Measurements from ENCODE around the gene FOXD3.
"Not testable (repeated sequence)": the region's sequence is repeated elsewhere in the genome, so short reads cannot be mapped to it uniquely, and the experiment has no call there.

FOXD3 gene

DNA sequence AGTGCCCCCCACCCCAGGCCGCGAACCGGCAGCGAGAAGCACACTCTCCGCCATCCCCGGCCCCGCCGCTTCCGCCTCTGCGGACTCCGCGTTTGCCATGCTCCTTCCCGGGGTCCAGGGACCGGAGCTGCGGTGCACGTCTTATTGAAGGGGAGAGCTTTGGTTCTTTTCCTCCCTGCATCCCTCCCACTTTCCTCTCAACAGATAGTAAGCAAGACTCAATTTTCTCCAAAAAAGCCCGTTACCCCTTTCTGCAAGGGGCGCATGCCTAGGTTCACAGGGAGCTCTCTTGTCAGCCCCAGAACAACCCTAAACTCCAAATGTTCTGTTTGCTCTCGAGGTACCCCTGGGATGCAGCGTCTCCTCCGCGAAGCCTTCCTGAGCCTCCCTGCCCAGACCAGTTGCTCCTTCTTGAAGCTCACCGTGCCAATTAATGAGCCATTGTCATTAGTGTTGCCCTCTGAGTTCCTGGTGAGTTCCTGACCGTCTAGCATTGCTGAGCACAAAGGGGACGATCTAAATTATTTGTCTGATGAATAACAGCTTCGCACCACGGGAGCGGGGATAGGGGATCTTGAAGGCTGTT, 8.1 kb downstream of the FOXD3 start:
- TF ChIP-seq, protein P1, sequence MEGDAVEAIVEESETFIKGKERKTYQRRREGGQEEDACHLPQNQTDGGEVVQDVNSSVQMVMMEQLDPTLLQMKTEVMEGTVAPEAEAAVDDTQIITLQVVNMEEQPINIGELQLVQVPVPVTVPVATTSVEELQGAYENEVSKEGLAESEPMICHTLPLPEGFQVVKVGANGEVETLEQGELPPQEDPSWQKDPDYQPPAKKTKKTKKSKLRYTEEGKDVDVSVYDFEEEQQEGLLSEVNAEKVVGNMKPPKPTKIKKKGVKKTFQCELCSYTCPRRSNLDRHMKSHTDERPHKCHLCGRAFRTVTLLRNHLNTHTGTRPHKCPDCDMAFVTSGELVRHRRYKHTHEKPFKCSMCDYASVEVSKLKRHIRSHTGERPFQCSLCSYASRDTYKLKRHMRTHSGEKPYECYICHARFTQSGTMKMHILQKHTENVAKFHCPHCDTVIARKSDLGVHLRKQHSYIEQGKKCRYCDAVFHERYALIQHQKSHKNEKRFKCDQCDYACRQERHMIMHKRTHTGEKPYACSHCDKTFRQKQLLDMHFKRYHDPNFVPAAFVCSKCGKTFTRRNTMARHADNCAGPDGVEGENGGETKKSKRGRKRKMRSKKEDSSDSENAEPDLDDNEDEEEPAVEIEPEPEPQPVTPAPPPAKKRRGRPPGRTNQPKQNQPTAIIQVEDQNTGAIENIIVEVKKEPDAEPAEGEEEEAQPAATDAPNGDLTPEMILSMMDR (conservative IDR thresholded peaks at IDR 0.05; ENCODE audit: low read depth, low read length), result no peak
- no peak overlapping the region for H3K4me3 ChIP-seq (ENCODE audit: low read depth, low read length)
- no peak for DNase-seq (ENCODE audit: low read depth)

DNA sequence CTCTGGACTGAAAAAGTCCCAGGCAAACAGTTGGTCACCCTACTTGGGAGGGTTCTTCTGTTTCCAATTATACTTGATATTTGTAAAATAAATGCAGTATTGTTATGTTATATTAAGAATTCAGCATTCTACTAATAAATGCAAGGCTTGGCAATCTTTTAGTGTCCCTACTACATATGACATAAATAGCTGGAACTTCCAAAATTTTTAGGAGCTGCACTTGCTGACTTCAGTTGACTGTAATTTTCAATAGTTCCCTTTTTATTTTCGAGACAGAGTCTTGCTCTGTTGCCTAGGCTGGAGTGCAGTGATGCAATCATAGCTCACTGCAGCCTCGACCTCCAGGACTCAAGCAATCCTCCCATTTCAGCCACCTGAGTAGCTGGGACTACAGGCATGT, 20.0 kb downstream of the FOXD3 start:
- H3K4me3 ChIP-seq (ENCODE audit: low read depth, low read length), result no peak overlapping the region
- TF ChIP-seq, protein P1 (conservative IDR thresholded peaks at IDR 0.05; ENCODE audit: low read depth, low read length), result no peak
- no peak for DNase-seq (ENCODE audit: low read depth)

DNA sequence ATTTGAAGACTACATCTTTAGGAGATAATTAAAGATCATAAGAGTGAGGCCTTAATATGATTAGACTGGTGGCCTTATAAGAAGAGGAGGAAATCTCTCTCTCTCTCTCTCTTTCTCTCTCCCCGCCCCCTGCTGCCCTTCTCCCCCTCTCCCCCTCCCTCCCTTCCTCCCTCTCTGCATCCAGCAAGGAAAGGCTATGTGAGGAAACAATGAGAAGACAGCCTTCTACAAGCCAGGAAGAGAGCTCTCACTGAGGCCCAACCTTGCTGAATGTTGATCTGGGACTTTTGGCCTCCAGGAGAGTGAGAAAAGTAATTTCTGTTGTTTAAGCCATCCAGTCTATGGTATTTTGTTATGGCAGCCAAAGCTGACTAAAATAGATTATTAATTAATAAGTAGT, 21.6 kb downstream of the FOXD3 start:
- no peak overlapping the region for H3K4me3 ChIP-seq (ENCODE audit: low read depth, low read length)
- DNase-seq (ENCODE audit: low read depth), result no peak
- TF ChIP-seq, protein P1 (conservative IDR thresholded peaks at IDR 0.05; ENCODE audit: low read depth, low read length), result no peak

DNA sequence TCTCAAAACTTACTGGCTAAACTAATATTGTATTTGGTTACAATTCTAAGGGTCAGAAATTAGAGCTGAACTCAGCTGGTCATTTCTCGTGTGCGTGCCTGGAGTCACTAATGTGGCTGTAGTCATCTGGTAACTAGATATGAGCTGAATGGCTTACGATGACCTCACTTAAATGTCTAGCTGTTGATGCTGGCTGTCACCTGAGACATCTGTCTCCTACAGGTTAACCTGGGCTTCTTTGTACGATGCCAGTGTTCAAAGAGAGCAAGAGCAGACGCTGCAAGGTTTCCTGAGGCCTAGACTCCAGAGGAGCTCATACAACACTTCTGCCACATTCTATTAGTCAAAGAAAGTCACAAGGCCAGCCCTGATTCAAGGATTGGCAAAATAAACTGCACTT, 28.0 kb downstream of the FOXD3 start:
- DNase-seq (ENCODE audit: low read depth), result no peak
- H3K4me3 ChIP-seq (ENCODE audit: low read depth, low read length), result no peak overlapping the region
- TF ChIP-seq, protein P1 (conservative IDR thresholded peaks at IDR 0.05; ENCODE audit: low read depth, low read length), result no peak

DNA sequence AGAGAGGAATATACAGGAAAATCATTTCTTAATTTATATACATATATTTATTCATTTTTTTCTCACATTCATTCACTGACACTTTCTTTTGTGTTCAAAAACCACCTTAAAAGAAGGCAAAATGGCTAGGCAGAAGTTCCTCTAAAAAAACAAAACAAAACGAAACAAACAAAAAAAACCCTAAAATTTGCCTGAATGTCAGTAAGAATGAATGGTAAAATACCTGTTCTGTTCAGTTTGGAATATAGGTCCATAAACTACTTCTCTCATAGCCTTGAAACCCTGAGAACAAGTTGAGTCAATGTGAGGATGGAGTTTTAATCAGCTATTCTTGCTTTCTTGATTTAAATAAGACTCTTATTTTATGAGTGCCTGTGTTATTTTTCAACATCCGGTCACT, 30.4 kb downstream of the FOXD3 start:
- TF ChIP-seq, protein P1 (conservative IDR thresholded peaks at IDR 0.05; ENCODE audit: low read depth, low read length), result no peak
- H3K4me3 ChIP-seq (ENCODE audit: low read depth, low read length), result no peak overlapping the region
- no peak for DNase-seq (ENCODE audit: low read depth)

DNA sequence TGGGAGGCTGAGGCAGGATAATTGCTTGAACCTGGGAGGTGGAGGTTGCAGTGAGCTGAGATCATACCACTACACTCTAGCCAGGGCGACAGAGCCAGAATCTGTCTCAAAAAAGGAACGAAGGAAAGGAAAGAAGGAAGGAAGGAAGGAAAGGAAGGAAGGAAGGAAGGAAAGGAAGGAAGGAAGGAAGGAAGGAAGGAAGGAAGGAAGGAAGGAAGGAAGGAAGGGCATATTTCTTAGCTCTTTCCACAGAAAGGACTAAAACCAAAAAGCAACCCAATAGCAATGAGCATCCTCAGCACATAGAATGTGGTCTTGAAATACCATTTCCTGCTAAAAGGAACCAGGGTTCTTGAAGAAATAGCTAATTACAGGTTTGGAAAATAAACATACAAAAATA, 33.9 kb downstream of the FOXD3 start:
- not testable (repeated sequence) for H3K4me3 ChIP-seq (ENCODE audit: low read depth, low read length); DNase-seq (ENCODE audit: low read depth)

DNA sequence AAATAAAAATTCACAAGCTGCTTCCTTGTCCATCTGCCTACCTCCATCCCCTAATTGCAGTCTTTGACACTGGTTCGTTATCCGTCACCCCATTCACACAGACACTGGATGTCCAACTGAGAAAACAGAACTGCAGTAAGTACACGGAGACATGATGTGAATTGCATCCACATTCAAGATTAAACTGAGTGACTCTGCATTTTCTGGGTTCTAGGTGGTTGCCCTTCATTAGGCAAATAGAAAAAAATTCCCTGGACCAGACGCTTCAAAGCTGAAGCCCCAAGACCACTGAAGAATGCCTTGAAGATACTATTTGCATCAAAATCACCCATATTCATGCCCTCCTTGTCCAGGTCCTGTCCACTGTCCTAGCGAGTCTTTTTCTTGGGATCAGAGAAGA, 37.2 kb downstream of the FOXD3 start:
- TF ChIP-seq, protein P1 (conservative IDR thresholded peaks at IDR 0.05; ENCODE audit: low read depth, low read length), result no peak
- DNase-seq (ENCODE audit: low read depth), result no peak
- no peak overlapping the region for H3K4me3 ChIP-seq (ENCODE audit: low read depth, low read length)
